HG03521 (cell line): ENCODE results near the gene TXNDC5.

Experiments
- ATAC-seq: cut with Tn5 transposase; IDR thresholded peaks from one replicate; pipeline ENCODE4 v1.9.1; 2021; ENCODE audit warnings: mild to moderate bottlenecking, moderate library complexity; ENCODE audit not compliant: unreplicated experiment

TXNDC5 gene

GRCh38 chr6:7868926-7869325 is 41.7 kb downstream of the TXNDC5 start:
- no peak for ATAC-seq

DNA sequence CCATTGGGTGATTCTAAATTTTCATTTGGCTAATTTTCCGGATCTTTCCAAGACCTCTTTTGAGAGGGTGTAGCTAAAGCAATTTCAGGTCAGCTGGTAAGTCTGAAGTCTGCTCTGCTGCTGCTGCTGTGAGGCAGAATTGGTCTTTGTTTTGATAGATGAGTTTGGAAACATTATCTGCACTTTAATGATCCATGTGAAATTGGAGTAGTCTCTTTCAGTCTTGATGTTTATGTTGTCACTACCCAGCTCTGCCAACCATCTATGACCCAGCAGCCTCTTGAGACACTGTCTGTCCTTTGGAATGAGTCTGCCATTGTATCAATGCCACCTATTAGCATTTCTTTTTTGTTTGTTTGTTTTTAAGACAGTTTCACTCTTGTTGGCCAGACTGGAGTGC is 44.1 kb downstream of the TXNDC5 start:
- no peak for ATAC-seq

- no peak for ATAC-seq
These were observed 44.8 kb downstream of the TXNDC5 start for GRCh38 chr6:7865781-7866180.

DNA sequence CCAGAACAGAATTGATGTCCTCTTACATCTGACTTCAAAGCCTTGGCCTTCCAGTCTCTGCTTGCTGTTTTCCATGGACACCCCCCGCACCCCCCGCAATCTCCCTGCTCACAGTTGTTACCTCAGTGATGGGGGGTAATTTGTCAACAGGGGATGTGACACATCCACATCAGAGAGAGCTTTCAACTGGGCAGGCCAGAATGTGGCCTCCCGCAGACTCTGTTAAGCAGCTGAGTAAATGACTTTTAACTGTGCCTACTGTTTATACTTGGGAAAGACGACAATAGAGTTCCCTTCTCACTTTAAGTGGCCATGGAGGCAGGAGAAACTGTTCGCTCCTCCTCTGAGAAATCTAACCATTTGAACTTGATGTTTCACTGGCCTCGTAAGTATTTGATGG is 51.0 kb downstream of the TXNDC5 start:
- no peak for ATAC-seq

GRCh38 chr6:7851780-7852179 is 58.8 kb downstream of the TXNDC5 start:
- no peak for ATAC-seq

DNA sequence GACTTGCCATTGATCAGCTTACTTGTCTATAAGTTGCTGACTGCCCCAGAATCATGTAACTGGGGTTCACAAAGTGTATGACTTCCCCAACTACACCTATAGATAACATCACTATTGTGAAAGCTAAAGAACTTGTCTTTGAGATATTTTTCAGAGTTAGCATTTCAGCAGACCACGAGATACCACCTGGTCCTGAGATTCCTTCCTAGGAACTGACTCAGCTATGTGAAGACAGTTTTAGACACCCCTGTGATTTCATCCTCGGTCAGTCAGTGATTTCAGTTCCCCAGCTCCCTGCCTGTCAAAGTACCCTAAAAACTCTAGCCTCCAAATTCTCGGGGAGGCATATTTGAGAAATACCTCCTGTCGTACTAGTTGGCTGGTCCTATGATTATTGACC is 62.4 kb downstream of the TXNDC5 start:
- no peak for ATAC-seq

DNA sequence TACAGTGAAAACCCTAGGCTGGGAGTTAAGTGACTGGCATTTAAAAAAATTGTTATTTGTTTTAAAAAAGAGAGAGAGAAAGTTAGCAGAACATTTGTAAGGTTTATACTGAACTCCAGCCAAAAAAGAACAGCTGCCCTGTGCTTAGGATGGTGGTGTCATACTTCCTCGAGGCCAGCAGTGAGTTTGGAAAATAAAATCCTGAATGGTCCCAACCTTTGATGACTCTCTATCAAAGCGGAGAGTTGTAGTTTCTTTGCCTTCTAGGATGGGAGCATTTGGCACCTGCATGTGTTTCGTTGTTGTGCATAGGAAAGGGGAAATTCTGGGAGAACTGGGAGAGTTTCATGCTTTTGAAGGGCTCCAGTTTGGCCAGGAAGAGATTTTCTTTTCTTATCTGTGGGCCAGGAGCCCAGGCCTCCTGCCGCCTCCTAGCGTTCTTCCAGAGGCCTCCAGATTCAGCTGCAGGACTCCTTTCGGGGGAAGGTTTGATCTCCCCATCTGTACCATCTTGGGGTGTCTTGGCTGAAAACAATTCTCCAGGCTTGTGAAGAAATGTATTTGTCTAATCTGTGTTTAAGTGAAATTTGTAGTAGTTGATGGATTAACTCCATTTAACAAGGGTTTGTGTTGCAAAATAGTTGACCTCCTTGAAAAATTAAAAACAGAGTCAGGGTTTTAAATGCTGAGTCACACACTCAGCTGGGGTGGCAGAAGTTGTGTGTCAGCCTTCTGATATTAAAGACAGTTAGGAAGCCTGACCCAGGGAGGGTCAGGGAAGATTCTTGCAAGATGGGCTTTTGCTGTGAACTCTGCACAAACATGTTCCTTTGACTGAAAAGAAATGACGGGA is 63.4 kb downstream of the TXNDC5 start:
- ATAC-seq: no peak

DNA sequence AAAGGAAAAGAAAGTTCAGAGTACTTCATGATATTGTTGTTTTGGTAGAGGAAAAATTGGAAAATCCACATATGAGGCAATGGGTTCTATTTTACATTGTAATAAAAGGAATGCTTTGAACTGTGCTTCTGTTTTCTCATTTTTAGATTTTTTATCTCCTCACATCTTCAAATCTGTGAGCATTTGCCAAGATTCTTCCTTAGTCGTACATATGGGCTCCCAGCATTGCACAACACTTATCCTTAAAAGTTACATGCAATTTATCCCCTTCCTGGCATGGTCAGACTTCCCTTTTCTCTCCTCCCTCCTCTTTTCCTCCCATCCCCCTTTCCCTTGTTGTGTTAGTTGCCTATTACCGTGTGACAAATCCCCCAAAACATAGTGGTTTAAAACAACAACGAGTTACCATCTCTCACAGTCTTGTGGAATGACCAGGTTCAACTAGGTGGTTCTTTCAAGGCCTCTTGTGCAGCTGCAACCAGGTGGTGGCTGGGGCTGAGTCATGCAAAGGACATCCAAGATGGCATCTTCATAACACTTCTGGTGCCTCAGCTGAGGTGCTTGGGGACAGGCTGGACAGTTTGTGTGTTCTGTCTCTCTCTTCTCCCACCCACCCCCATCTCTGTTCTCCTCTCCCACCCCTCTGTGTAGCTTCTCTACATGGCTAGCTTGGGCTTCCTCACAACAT is 68.7 kb downstream of the TXNDC5 start:
- ATAC-seq: no peak

DNA sequence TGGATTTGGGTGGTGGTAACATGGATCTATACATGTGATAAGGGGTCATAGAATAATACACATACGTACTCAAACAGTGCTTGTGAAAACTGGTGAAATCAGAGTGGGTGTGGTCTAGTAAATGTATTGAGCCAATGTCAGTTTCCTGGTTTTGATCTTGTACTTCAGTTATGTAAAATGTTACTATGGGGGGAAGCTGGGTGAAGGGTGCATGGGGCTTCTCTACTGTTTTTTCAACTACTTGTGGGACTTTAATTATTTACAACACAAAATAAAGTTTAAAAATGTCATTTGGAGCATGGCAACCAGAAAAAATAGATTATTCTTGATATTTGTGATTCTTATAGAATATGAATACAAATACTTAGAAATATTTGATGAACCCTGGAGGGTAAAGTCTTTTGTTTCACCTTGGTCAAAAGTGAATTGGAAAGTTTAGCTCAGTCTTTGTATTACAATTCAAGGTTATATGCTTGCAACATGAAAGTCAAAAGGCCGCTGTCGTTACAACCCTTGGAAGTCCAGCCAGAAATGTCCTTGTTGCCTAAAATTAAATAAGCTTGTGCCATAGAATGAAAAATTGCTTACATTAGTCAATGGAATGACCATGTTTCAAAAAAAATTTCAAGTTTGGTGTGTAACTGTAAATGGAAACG is 74.1 kb downstream of the TXNDC5 start:
- ATAC-seq: no peak

DNA sequence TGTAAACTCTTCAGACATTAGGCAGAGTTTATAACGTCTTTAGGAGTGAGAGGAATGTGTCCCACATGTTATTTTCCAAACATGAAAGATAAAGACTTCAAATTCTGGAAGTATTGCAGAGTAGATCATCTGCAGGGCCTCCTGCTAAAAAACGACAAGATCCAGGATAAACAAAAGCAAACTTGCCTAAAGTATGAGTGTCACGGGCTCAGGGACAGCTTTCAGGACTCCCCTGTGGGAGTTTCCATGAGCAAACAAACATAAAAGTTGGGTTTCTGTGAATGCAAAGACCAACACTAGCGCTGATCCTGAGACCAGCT is 76.9 kb downstream of the TXNDC5 start:
- ATAC-seq: no peak

GRCh38 chr6:7832904-7833750 is 77.5 kb downstream of the TXNDC5 start:
- ATAC-seq: no peak
